Camera-type eye (tissue), 1 donor: ENCODE data around the gene DGAT2L6. TPM values are rescaled to one million over a fixed set of nuclear protein-coding genes. Genes with fewer than 3 reads are reported as not detected.

Experiments
- total RNA-seq: library from RNA; depleted of rRNA; stranded (reverse); fragments of >200 nt; gene quantifications from one replicate; pipeline ENCODE4 v1.2.3, GENCODE V29; 2014

The DGAT2L6 gene, protein sequence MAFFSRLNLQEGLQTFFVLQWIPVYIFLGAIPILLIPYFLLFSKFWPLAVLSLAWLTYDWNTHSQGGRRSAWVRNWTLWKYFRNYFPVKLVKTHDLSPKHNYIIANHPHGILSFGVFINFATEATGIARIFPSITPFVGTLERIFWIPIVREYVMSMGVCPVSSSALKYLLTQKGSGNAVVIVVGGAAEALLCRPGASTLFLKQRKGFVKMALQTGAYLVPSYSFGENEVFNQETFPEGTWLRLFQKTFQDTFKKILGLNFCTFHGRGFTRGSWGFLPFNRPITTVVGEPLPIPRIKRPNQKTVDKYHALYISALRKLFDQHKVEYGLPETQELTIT
- total RNA-seq, result not detected

DNA sequence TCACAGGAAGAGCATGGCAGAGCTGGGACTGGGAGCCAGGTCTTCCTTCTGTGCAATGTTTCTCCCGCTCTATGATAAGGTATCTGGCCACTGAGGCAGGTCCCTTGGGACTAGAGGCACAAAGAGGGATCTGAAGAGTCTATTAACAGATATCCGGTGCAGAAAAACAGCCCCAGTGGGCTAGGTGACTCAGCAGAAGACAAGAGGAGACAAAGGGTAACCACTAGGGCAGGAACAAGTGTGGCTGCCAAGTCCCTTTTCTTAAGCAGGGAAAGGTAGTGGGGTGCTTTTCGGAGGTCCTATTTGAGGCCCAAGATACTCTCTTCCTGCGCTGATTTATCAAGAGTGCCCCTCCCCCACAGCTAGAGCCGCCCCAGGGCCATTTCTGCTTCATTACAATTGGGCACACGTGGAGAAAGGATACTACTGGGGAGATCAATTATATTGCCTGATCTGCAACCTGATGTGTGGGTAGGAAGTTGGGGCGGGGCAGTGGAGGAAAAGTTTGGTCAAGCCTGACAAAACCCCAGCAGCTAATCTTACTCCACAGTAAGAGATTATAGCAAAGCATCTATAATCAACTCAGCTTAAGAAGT is at the start of gene DGAT2L6:
Gene DGAT2L6, plus strand, starts transcription at position 546 of the 596 bp plus-strand sequence. CDS start 100 bp downstream, outside the sequence.

GRCh38 chrX:70133303-70134115 is 43.8 kb upstream of the DGAT2L6 start, which contains the start of gene IGBP1:
Gene IGBP1 (plus strand): TSS chrX:70133447. CDS start chrX:70133948, 501 bp downstream.

GRCh38 chrX:70234355-70234754 is 57.1 kb downstream of the DGAT2L6 start, which contains the start of gene AWAT1:
Gene AWAT1 (plus strand): TSS chrX:70234655. CDS start chrX:70234696, 41 bp downstream.

Other genes starting within 250 kb of the DGAT2L6 start
- not detected for gene AWAT2, start 127.5 kb upstream of the DGAT2L6 start, total RNA-seq
- not detected for gene OTUD6A, start 115.0 kb upstream of the DGAT2L6 start, total RNA-seq
- gene IGBP1, start 44.0 kb upstream of the DGAT2L6 start, total RNA-seq, result 74.4 TPM
- not detected for gene AWAT1, start 57.2 kb downstream of the DGAT2L6 start, total RNA-seq
- gene P2RY4, start 82.7 kb downstream of the DGAT2L6 start, total RNA-seq, result 0.82 TPM
- 9.8 TPM for gene ARR3, start 90.9 kb downstream of the DGAT2L6 start, total RNA-seq
- not detected for gene RAB41, start 104.7 kb downstream of the DGAT2L6 start, total RNA-seq
- 43.7 TPM for gene PDZD11, start 112.4 kb downstream of the DGAT2L6 start, total RNA-seq
- 7.6 TPM for gene KIF4A, start 112.6 kb downstream of the DGAT2L6 start, total RNA-seq
- 7.5 TPM for gene GDPD2, start 245.8 kb downstream of the DGAT2L6 start, total RNA-seq